ENCODE results near the gene MTAP.

DNA sequence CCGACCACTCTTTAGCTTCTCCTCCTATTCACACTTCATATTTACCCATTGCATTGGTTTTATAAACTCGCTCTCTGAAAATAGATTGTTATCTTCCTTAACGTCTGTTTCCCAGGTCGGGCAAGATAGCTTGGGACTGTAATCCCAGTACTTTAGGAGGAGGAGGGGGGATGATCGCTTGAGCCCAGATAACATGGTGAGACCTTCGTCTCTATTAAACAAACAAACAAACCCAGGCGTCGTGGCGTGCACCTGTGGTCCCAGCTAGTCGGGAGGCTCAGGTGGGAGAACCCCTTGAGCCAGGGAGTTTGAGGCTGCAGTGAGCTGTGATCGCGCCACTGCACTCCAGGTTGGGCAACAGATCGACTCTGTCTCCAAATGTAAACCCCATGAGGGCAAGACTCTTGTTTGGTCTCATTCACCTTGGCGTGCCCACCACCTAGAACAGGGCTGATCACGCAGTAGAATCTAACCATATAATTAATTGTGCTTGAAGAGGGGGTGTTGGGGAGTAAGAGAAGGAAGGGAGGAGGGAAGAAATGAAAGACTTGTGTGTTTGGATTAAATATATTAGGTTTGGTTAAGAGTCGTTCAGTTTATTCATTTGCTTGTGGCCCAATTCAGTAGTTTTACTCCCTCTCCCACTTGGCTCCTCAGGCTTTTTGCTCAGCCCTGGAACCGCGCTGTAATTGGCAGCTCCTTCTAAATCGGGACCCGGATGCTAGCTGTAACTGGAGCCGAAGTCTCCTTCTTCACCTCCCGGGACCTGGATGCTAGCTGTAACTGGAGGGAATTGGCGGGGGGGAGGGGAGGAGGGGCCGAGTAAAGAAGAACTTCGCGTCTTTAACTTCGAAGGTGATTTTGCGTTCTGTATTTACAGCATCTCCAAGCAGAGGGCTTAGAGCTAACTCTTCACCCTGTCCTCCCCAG is 166.8 kb downstream of the MTAP start:
- TF ChIP-seq PHF8 (CRISPR knock-in tag; IDR thresholded peaks at IDR 0.05) (no peak), TSC22D2 (CRISPR knock-in tag; IDR thresholded peaks at IDR 0.05; ENCODE audit: borderline replicate concordance) (no peak), NFYB (CRISPR knock-in tag; IDR thresholded peaks at IDR 0.05) (no peak), FOXJ3 (CRISPR knock-in tag; IDR thresholded peaks at IDR 0.05; ENCODE audit: borderline replicate concordance) (no peak), ZNF24 (IDR thresholded peaks at IDR 0.05) (no peak), ZNF850 (CRISPR knock-in tag; conservative IDR thresholded peaks at IDR 0.05) (no peak), ESRRA (CRISPR knock-in tag; IDR thresholded peaks at IDR 0.05; ENCODE audit: low read depth) (no peak), ZBTB42 (CRISPR knock-in tag; IDR thresholded peaks at IDR 0.05) (no peak), SIN3B (IDR thresholded peaks at IDR 0.05; ENCODE audit: low read length) (no peak)
- TF ChIP-seq, protein P1, sequence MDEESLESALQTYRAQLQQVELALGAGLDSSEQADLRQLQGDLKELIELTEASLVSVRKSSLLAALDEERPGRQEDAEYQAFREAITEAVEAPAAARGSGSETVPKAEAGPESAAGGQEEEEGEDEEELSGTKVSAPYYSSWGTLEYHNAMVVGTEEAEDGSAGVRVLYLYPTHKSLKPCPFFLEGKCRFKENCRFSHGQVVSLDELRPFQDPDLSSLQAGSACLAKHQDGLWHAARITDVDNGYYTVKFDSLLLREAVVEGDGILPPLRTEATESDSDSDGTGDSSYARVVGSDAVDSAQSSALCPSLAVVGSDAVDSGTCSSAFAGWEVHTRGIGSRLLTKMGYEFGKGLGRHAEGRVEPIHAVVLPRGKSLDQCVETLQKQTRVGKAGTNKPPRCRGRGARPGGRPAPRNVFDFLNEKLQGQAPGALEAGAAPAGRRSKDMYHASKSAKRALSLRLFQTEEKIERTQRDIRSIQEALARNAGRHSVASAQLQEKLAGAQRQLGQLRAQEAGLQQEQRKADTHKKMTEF (CRISPR knock-in tag; IDR thresholded peaks at IDR 0.05), result no peak
- TF ChIP-seq, protein P2, sequence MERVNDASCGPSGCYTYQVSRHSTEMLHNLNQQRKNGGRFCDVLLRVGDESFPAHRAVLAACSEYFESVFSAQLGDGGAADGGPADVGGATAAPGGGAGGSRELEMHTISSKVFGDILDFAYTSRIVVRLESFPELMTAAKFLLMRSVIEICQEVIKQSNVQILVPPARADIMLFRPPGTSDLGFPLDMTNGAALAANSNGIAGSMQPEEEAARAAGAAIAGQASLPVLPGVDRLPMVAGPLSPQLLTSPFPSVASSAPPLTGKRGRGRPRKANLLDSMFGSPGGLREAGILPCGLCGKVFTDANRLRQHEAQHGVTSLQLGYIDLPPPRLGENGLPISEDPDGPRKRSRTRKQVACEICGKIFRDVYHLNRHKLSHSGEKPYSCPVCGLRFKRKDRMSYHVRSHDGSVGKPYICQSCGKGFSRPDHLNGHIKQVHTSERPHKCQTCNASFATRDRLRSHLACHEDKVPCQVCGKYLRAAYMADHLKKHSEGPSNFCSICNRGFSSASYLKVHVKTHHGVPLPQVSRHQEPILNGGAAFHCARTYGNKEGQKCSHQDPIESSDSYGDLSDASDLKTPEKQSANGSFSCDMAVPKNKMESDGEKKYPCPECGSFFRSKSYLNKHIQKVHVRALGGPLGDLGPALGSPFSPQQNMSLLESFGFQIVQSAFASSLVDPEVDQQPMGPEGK (CRISPR knock-in tag; IDR thresholded peaks at IDR 0.05), result no peak
- TF ChIP-seq, protein P3, sequence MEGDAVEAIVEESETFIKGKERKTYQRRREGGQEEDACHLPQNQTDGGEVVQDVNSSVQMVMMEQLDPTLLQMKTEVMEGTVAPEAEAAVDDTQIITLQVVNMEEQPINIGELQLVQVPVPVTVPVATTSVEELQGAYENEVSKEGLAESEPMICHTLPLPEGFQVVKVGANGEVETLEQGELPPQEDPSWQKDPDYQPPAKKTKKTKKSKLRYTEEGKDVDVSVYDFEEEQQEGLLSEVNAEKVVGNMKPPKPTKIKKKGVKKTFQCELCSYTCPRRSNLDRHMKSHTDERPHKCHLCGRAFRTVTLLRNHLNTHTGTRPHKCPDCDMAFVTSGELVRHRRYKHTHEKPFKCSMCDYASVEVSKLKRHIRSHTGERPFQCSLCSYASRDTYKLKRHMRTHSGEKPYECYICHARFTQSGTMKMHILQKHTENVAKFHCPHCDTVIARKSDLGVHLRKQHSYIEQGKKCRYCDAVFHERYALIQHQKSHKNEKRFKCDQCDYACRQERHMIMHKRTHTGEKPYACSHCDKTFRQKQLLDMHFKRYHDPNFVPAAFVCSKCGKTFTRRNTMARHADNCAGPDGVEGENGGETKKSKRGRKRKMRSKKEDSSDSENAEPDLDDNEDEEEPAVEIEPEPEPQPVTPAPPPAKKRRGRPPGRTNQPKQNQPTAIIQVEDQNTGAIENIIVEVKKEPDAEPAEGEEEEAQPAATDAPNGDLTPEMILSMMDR (CRISPR knock-in tag; IDR thresholded peaks at IDR 0.05), result no peak
